GM21381 (cell line): ENCODE results near the gene GNAQ.

Source experiments
- ATAC-seq: cut with Tn5 transposase; IDR thresholded peaks from one replicate; pipeline ENCODE4 v1.9.1; 2021; ENCODE audit warnings: mild to moderate bottlenecking, moderate library complexity; ENCODE audit not compliant: unreplicated experiment

GNAQ gene

GRCh38 chr9:77978086-77978781, 53.4 kb downstream of the GNAQ start:
- ATAC-seq = no peak

- no peak for ATAC-seq
Observed at GRCh38 chr9:77977210-77977611, 54.4 kb downstream of the GNAQ start.

- ATAC-seq = no peak
Observed at GRCh38 chr9:77975806-77976205, 55.8 kb downstream of the GNAQ start.

GRCh38 chr9:77975036-77975435, 56.6 kb downstream of the GNAQ start:
- ATAC-seq = no peak

- ATAC-seq = no peak
Observed at GRCh38 chr9:77974434-77974833, 57.2 kb downstream of the GNAQ start.

- ATAC-seq = no peak
Observed at GRCh38 chr9:77969083-77969482, 62.5 kb downstream of the GNAQ start.

- ATAC-seq = no peak
Observed at GRCh38 chr9:77968506-77968905, 63.1 kb downstream of the GNAQ start.

GRCh38 chr9:77966718-77967117, 64.9 kb downstream of the GNAQ start:
- no peak for ATAC-seq

- no peak for ATAC-seq
Observed at GRCh38 chr9:77965445-77966123, 66.0 kb downstream of the GNAQ start.

- ATAC-seq = no peak
Observed at GRCh38 chr9:77964258-77964657, 67.4 kb downstream of the GNAQ start.

GRCh38 chr9:77961541-77961940, 70.1 kb downstream of the GNAQ start:
- ATAC-seq = no peak

GRCh38 chr9:77960356-77961153, 71.1 kb downstream of the GNAQ start:
- ATAC-seq = no peak

GRCh38 chr9:77959803-77960202, 71.8 kb downstream of the GNAQ start:
- no peak for ATAC-seq

- no peak for ATAC-seq
Observed at GRCh38 chr9:77957652-77958051, 74.0 kb downstream of the GNAQ start.

GRCh38 chr9:77956555-77956954, 75.1 kb downstream of the GNAQ start:
- ATAC-seq = no peak

- ATAC-seq = no peak
Observed at GRCh38 chr9:77954666-77955015, 77.0 kb downstream of the GNAQ start.

- no peak for ATAC-seq
Observed at GRCh38 chr9:77954013-77954665, 77.5 kb downstream of the GNAQ start.

GRCh38 chr9:77953590-77953989, 78.0 kb downstream of the GNAQ start:
- no peak for ATAC-seq

GRCh38 chr9:77952635-77953328, 78.8 kb downstream of the GNAQ start:
- no peak for ATAC-seq

- ATAC-seq = no peak
Observed at GRCh38 chr9:77951369-77951768, 80.2 kb downstream of the GNAQ start.
